ENCODE data around the gene HECW1. TPM values are rescaled to one million over a fixed set of nuclear protein-coding genes. Genes with fewer than 3 reads are reported as not detected.
"Not testable (repeated sequence)": the region's sequence is repeated elsewhere in the genome, so short reads cannot be mapped to it uniquely, and the experiment has no call there.

Gene HECW1
- total RNA-seq, 8 experiments from 2014 or later, result 0.09 to 16.7 (median 10.6) TPM

DNA sequence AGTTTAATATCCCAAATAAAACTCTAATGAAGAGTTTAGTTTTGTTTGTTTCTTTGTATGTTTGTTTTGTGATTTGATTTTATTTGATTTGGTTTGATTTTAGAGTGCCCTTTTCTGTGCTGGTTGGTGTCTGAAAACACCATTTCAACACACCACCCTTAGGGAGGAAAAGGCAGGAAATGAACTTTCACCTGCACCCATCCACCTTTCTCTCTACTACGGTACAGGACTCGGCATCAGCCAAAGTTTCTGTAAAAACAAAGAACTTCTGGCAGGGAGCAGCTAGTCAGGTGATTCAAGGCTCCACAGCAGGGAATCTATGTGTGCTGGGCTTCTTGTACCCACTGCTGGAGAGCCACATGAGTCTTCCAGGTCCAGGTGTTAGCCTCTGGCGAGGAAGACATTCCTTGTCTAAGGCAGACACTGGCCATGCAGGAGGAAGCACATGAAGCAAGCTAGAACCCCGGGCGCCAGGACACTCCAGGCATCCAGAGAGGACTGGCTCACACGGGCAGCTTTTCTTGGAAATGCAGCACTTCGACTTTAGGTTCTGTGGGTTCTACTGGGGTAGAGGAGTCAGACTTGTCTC, 448.4 kb downstream of the HECW1 start:
- ATAC-seq (replicated peaks in 6 of 8), result no peak
- Histone ChIP-seq H3K4me1 (replicated peaks in 1 of 2) (no peaks in the 10 kb centered on the region), H3K4me3 (no peak overlapping the region), H3K27ac (no peak overlapping the region)
- in situ Hi-C loops (cut with MboI; ENCODE audit: low pct_unique_long_range_greater_than_20kb in 2 of 9, low sequenced_read_pairs in 9 of 9, unreplicated experiment in 9 of 9), result no loop called here
- WGBS, 10 experiments, result 40 to 100% (median 81%) methylated on average over 1 to 5 of the region's 7 CpGs; no CpG with 5 or more reads in 2 of the 10 experiments

DNA sequence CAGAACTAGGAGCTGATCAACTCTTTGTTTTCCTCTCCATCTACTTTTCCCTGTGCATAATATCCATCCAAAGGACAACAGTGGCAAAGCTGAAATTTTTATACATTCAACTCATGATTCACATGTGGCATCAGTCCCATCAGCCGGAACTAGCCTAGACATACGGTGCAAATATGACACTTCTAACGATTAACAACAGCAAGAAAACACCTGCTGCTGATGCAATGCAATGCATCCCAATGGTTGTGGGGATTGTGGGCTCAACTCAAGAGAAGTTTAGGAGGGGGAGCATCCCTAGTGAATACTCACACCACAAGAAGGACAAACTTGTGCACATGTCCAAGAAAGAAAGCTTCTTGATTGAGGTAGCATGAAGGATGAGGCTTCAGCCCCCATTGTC, 449.9 kb downstream of the HECW1 start:
- 54 to 100% (median 80%) methylated on average over 1 to 3 of the region's 3 CpGs; no CpG with 5 or more reads in 3 of the 10 experiments for WGBS, 10 experiments
- ATAC-seq (replicated peaks in 6 of 8), result no peak
- in situ Hi-C loops (cut with MboI; ENCODE audit: low pct_unique_long_range_greater_than_20kb in 2 of 9, low sequenced_read_pairs in 9 of 9, unreplicated experiment in 9 of 9), result no loop called here
- no peaks in the 10 kb centered on the region for H3K4me1 ChIP-seq (replicated peaks in 1 of 2)
- no peak overlapping the region for H3K27ac ChIP-seq
- no peak overlapping the region for H3K4me3 ChIP-seq

DNA sequence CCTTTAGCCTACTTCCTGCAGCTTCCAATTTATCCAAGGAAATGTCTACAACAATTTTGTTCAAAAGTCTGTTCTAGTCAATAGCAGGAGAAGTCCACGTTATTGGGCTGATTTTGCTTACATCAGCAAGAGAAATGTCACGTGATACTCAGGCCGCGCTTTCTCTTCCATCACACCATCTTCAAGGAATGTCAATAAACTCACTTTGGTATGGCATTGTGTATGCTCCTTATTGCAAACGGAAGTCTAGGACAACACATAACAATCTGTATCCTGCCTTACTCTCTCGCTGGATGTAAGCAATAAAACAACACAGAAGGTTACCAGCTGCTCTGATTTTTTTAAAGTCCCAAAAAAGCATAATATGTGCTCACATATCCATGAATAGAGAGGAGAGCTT, 453.3 kb downstream of the HECW1 start:
- Histone ChIP-seq H3K27ac (no peak overlapping the region), H3K4me3 (no peak overlapping the region), H3K4me1 (replicated peaks in 1 of 2) (no peaks in the 10 kb centered on the region)
- peak in 3 of 8 experiments; percentile 21 to 51 (median 23) for ATAC-seq (replicated peaks in 6 of 8)
- in situ Hi-C loops (cut with MboI; ENCODE audit: low pct_unique_long_range_greater_than_20kb in 2 of 9, low sequenced_read_pairs in 9 of 9, unreplicated experiment in 9 of 9), result no loop called here
- WGBS, 10 experiments, result 0 to 91% (median 72%) methylated on average over 1 to 6 of the region's 6 CpGs; no CpG with 5 or more reads in 2 of the 10 experiments

DNA sequence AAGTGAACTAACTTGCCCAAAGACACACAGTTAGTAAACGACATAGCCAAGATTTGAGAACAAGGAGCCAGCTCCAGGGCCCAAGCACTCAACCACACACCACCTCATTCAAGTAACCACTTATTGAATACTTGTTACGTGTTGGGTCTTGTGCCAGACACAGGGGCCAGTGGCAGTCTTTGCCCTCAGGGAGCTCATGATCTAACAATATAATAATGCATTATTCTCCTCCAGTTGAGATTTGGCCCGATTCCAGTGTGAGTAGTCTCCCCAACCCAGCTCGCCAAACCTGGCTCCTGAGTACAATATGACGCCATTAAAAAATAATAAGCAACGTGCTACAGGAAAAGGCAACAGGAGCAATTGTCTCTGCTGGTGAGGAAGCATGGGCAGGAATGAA, 456.1 kb downstream of the HECW1 start:
- Histone ChIP-seq H3K4me1 (replicated peaks in 1 of 2) (no peaks in the 10 kb centered on the region), H3K4me3 (no peak overlapping the region), H3K27ac (no peak overlapping the region)
- WGBS, 10 experiments, result 44 to 100% (median 91%) methylated on average over 3 to 6 of the region's 6 CpGs; no CpG with 5 or more reads in 1 of the 10 experiments
- no peak for ATAC-seq (replicated peaks in 6 of 8)
- in situ Hi-C loops (cut with MboI; ENCODE audit: low pct_unique_long_range_greater_than_20kb in 2 of 9, low sequenced_read_pairs in 9 of 9, unreplicated experiment in 9 of 9), result no loop called here

DNA sequence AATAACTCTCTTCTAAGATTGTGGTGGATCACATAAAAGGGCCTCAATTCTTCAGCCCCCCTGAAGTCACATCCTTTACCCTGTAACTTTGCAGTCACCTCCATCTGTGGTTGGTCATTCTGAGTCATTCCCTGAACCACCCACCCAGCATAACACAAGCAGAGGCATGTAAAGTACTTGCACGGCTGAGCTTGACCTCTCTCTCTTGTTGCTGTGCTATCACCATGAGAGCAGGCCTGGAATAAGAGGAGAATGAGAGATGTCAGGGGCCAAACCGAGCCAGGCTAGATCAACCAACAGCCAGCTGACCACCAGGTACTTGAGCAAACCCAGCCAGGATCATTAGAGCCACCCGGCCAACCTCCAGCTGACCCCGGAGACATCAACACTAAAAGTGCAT, 457.0 kb downstream of the HECW1 start:
- 25 to 93% (median 65%) methylated on average over 1 to 4 of the region's 4 CpGs; no CpG with 5 or more reads in 3 of the 10 experiments for WGBS, 10 experiments
- in situ Hi-C loops (cut with MboI; ENCODE audit: low pct_unique_long_range_greater_than_20kb in 2 of 9, low sequenced_read_pairs in 9 of 9, unreplicated experiment in 9 of 9), result no loop called here
- Histone ChIP-seq H3K4me3 (no peak overlapping the region), H3K4me1 (replicated peaks in 1 of 2) (no peaks in the 10 kb centered on the region), H3K27ac (no peak overlapping the region)
- peak in 3 of 8 experiments; percentile 23 to 77 (median 69) for ATAC-seq (replicated peaks in 6 of 8)

DNA sequence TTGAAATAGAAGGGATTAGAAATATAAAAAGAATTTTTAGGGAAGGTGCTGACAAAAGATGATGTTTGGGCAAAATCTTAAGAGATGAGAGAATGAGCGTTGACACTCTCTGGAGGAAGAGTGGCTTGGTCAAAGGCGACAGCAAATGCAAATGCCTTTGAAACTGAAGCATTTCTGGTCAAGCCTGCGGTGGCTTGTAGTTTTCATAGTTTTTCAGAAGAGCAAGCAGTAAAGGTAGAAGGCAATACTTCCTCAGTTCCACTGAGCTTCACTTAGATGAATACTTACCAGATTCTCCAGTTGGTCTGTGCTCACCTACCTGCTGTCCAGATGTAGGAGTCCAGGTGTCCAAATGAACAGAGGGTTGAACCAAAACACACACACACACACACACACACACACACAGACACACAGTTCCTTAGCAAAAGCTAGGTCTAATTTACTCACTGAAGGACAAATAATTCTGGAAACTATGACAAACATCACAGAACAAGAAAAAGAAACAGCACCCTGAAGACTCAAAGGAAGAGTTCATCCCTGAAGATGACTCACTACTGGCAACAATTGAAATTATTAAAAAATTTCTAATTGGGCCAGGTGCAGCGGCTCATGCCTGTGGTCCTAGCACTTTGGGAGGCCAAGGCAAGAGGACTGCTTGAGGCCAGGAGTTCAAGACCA, 458.4 kb downstream of the HECW1 start:
- H3K27ac ChIP-seq, result no peak overlapping the region
- H3K4me3 ChIP-seq, result no peak overlapping the region
- WGBS, 10 experiments, result 77 to 100% (median 92%) methylated on average over 1 to 4 of the region's 4 CpGs; no CpG with 5 or more reads in 1 of the 10 experiments
- no peak for ATAC-seq (replicated peaks in 6 of 8)
- H3K4me1 ChIP-seq (replicated peaks in 1 of 2), result no peaks in the 10 kb centered on the region
- in situ Hi-C loops (cut with MboI; ENCODE audit: low pct_unique_long_range_greater_than_20kb in 2 of 9, low sequenced_read_pairs in 9 of 9, unreplicated experiment in 9 of 9), result no loop called here

DNA sequence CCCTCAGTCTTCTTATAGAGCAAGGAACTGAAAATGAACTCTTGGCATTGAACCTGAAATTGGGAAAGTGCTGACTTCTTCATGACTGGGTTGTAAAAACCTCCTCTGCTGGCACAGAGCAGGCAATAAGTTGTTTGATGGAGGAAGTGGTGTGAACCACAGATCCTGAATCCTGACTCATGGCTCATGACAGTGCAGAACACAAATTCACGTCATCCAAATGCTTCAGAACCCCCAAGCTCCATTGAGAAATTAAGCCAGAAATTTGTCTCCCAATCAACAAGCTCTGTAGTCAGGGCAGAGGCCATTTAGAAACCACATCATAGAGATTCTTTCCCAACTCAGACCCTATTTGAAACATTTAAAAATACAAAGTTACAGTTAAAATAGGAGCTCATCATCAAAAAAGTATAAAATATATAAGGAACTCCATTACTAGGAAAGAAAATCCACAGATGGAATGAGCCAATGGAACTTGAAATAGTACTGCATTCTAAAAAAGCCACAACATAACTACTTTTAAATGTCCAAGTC, 460.1 kb downstream of the HECW1 start:
- Histone ChIP-seq H3K4me1 (replicated peaks in 1 of 2) (no peaks in the 10 kb centered on the region), H3K27ac (no peak overlapping the region), H3K4me3 (no peak overlapping the region)
- in situ Hi-C loops (cut with MboI; ENCODE audit: low pct_unique_long_range_greater_than_20kb in 2 of 9, low sequenced_read_pairs in 9 of 9, unreplicated experiment in 9 of 9), result no loop called here
- ATAC-seq (replicated peaks in 6 of 8), result peak in 2 of 8 experiments; percentile 65 to 90
- 100% methylated on average over 1 of the region's 1 CpG; no CpG with 5 or more reads in 6 of the 10 experiments for WGBS, 10 experiments

DNA sequence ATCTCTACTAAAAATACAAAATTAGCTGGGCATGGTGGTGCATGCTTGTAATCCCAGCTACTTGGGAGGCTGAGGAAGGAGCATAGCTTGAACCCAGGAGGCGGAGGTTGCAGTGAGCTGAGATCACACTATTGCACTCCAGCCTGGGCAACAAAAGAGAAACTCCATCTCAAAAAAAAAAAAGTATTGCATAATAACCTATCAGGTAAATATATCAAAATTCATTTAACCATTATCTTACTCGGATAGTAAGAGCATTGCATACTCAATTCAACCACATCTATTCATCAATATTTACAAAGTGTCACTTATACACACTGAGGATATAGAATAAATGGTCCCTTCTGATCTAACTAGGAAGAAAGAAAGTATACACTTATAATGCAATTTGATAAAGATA, 461.4 kb downstream of the HECW1 start:
- H3K4me1 ChIP-seq (replicated peaks in 1 of 2); ATAC-seq (replicated peaks in 6 of 8); H3K4me3 ChIP-seq; in situ Hi-C loops (cut with MboI; ENCODE audit: low pct_unique_long_range_greater_than_20kb in 2 of 9, low sequenced_read_pairs in 9 of 9, unreplicated experiment in 9 of 9); H3K27ac ChIP-seq: not testable (repeated sequence)
- 80 to 100% (median 86%) methylated on average over 1 to 2 of the region's 2 CpGs; no CpG with 5 or more reads in 4 of the 10 experiments for WGBS, 10 experiments

DNA sequence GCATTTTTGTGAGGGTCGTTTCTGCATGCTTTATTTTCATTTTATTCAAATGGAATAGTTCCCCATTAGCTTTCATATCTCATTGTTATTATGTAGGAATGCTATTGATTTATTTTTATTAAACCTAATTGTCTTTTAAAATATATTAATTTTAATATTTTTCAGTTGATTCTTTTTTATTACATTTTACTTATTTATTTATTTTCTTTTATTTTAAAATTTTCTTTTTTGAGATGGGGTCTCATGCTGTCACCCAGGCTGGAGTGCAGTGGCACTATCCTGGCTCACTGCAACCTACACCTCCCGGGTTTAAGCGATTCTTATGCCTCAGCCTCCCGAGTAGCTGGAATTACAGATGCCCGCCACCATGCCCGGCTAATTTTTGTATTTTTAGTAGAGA, 463.1 kb downstream of the HECW1 start:
- no peaks in the 10 kb centered on the region for H3K4me1 ChIP-seq (replicated peaks in 1 of 2)
- no peak for ATAC-seq (replicated peaks in 6 of 8)
- no peak overlapping the region for H3K27ac ChIP-seq
- in situ Hi-C loops (cut with MboI; ENCODE audit: low pct_unique_long_range_greater_than_20kb in 2 of 9, low sequenced_read_pairs in 9 of 9, unreplicated experiment in 9 of 9), result loop anchor here in 5 of 9 experiments (25.0 kb wide), 2 partner anchors 137 to 262 kb away; no protein-coding TSS in a partner anchor
- no peak overlapping the region for H3K4me3 ChIP-seq
- 75 to 94% (median 86%) methylated on average over 1 to 6 of the region's 6 CpGs for WGBS, 10 experiments

DNA sequence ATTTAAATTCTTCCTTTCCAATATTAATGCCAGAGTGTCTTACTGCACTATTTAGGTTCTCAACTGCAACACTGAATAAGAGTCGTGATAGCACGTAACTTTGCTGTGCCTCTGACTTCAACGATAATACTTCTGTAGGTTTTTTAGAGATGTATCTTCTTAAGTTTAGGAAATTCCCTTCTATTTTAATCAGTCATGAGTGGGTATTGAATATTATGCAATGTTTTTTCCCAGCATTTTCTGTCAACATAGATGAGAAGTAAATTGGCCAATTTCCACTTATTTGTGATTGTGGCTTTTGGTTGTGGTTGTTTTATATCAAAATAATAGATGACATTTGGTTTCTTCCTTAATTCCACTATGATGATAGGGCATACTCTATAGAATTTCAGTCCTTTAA, 463.8 kb downstream of the HECW1 start:
- no peak overlapping the region for H3K27ac ChIP-seq
- in situ Hi-C loops (cut with MboI; ENCODE audit: low pct_unique_long_range_greater_than_20kb in 2 of 9, low sequenced_read_pairs in 9 of 9, unreplicated experiment in 9 of 9), result loop anchor here in 5 of 9 experiments (25.0 kb wide), 2 partner anchors 136 to 261 kb away; no protein-coding TSS in a partner anchor
- no peak for ATAC-seq (replicated peaks in 6 of 8)
- 91 to 100% (median 97%) methylated on average over 1 to 3 of the region's 3 CpGs; no CpG with 5 or more reads in 1 of the 10 experiments for WGBS, 10 experiments
- no peaks in the 10 kb centered on the region for H3K4me1 ChIP-seq (replicated peaks in 1 of 2)
- no peak overlapping the region for H3K4me3 ChIP-seq

DNA sequence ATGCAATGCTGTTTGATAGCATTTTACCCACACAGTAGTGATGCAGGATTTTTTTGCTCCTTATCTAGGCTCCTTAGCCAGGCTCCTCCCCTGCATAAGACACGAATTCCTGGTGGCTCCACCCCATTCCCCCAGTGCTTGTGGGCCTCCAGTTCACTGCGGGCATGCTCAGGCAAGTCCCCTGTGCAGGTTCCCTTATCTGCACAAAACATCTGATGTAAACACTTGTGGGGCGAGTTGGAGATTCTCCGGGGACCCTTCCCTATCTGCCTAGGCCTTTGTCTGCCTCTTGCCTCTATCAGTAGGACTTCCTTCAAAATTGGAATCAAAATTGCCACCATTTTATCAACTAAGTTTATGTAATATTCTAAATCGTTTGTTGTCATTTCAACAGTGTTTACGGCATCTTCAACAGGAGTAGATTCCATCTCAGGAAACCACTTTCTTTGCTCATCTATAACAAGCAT, 465.1 kb downstream of the HECW1 start:
- Histone ChIP-seq H3K4me1 (replicated peaks in 1 of 2) (no peaks in the 10 kb centered on the region), H3K27ac (no peak overlapping the region), H3K4me3 (no peak overlapping the region)
- in situ Hi-C loops (cut with MboI; ENCODE audit: low pct_unique_long_range_greater_than_20kb in 2 of 9, low sequenced_read_pairs in 9 of 9, unreplicated experiment in 9 of 9), result loop anchor here in 5 of 9 experiments (25.0 kb wide), 2 partner anchors 135 to 260 kb away; no protein-coding TSS in a partner anchor
- 49 to 96% (median 82%) methylated on average over 3 to 6 of the region's 6 CpGs; no CpG with 5 or more reads in 2 of the 10 experiments for WGBS, 10 experiments
- ATAC-seq (replicated peaks in 6 of 8), result peak in 3 of 8 experiments; percentile 33 to 94 (median 65)

DNA sequence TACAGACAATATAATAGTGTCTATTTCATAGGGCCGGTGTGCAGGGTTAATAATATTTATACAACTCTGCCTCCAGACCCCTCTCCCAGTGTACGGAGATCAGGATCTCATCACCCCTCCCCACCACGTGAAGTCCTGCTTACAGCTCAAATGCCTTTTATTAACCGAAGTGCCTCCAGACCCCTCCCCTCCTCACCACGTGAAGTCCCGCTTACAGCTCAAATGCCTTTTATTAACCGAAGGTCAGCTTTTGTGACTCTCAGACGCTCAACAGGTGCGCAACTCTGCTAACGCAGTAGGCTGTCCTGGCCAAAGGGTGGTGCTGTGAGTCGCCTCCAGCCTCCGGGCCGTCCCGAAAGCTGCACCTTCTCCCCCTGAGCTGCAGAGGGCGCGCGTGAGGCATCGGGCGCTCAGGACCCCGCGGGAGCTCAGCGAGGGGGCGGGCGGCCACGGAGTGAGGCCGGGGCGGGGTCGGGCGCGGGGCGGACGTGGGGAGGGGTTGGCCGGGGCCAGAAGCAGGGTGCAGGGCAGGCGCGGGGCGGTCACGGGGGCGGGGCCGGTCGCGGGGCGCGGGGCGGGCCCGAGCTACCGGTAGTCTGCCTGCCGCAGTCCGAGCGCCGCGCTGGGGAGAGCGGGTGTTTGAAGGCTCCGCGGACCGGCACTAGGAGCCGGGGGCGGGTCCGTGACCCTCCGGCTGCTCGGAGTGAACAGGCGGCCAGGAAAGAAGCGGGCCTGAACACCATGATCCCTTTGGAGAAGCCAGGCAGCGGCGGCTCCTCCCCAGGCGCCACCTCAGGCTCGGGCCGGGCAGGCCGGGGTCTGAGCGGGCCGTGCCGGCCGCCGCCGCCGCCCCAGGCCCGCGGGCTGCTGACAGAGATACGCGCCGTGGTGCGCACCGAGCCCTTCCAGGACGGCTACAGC, 470.3 kb downstream of the HECW1 start, which contains the start of gene STK17A:
STK17A (plus strand) TSS at position 606 of the 921 bp plus-strand sequence; CDS start at position 742, 136 bp downstream.
- in situ Hi-C loops (cut with MboI; ENCODE audit: low pct_unique_long_range_greater_than_20kb in 2 of 9, low sequenced_read_pairs in 9 of 9, unreplicated experiment in 9 of 9), result loop anchor here in 5 of 9 experiments (10.0 to 25.0 kb wide), 3 partner anchors 122 to 255 kb away; no protein-coding TSS in a partner anchor
- Histone ChIP-seq H3K4me1 (replicated peaks in 1 of 2) (peaks cover 6% of the 10 kb centered on the region in 2 donors), H3K27ac (peak within 1 kb of the TSS in 1 of 2 donors; percentile 6), H3K4me3 (peak within 1 kb of the TSS; percentile 48 to 82 (median 73))
- peak; percentile 80 to 92 (median 88) for ATAC-seq (replicated peaks in 6 of 8)
- WGBS, 10 experiments, result 0 to 40% (median 4%) methylated on average over 1 to 4 of the region's 83 CpGs; no CpG with 5 or more reads in 3 of the 10 experiments
